IMR-90 (cell line): ENCODE data around the gene SBF1. TPM values are rescaled to one million over a fixed set of nuclear protein-coding genes. Genes with fewer than 3 reads are reported as not detected.

Experiments used
- ATAC-seq: fragments of 200-7000 bp; cut with Tn5 transposase; 2 replicates; pipeline ENCODE4 v1.9.1; 2020; ENCODE audit warnings: low read depth, mild to moderate bottlenecking, moderate library complexity
- BruUV-seq: library from RNA; stranded (reverse); fragments of 400-500 nt; replicated peaks from 2 replicates; lab custom pipeline; 2021; lab: Mats Ljungman, UMichigan
- CTCF ChIA-PET: fragments of 300-600 bp; formaldehyde crosslinking; extraction: SDS; loops from one replicate; lab custom pipeline; 2021; ENCODE audit warnings: antibody characterized with exemption; lab: Yijun Ruan, JAX
- POLR2A ChIA-PET: fragments of 300-600 bp; sonication (Branson Sonifier 250); formaldehyde crosslinking; loops from one replicate; lab custom pipeline; 2022; ENCODE audit warnings: antibody characterized with exemption; ENCODE audit not compliant: unreplicated experiment; lab: Charles Lee
- DNase-seq: peaks from one replicate; pipeline ENCODE4 v3.0.0; 2013
- H2AFZ ChIP-seq: replicated peaks from 2 replicates; pipeline ENCODE3; 2013; ENCODE audit warnings: low read length, mild to moderate bottlenecking; ENCODE audit not compliant: poor library complexity
- H2AK5ac ChIP-seq: 2 replicates; pipeline ENCODE4 v1.6.1; 2013; ENCODE audit warnings: low read depth, low read length, inconsistent platforms
- H2AK9ac ChIP-seq: replicated peaks from 2 replicates; pipeline ENCODE3; 2013; ENCODE audit warnings: mild to moderate bottlenecking, low read depth, low read length, moderate library complexity; ENCODE audit not compliant: poor library complexity
- H2BK120ac ChIP-seq: 2 replicates; pipeline ENCODE4 v1.6.1; 2013; ENCODE audit warnings: low read depth, low read length, inconsistent platforms
- H2BK15ac ChIP-seq: 3 replicates; pipeline ENCODE4 v1.6.1; 2013; ENCODE audit warnings: low read depth, low read length, inconsistent platforms
- H2BK20ac ChIP-seq: 2 replicates; pipeline ENCODE4 v1.6.1; 2013; ENCODE audit warnings: low read depth, mild to moderate bottlenecking, inconsistent platforms, low read length, moderate library complexity
- H2BK5ac ChIP-seq: 2 replicates; pipeline ENCODE4 v1.6.1; 2013; ENCODE audit warnings: mild to moderate bottlenecking, low read depth, low read length, inconsistent platforms; ENCODE audit not compliant: poor library complexity, severe bottlenecking
- H3K14ac ChIP-seq: replicated peaks from 2 replicates; pipeline ENCODE4 v1.6.1; 2013; ENCODE audit warnings: low read depth, low read length, inconsistent platforms
- H3K18ac ChIP-seq: 2 replicates; pipeline ENCODE4 v1.6.1; 2013; ENCODE audit warnings: low read depth, low read length, control low read depth
- H3K23ac ChIP-seq: 2 replicates; pipeline ENCODE4 v1.6.1; 2013; ENCODE audit warnings: low read depth, low read length, inconsistent platforms
- H3K27ac ChIP-seq: 2 replicates; pipeline ENCODE4 v1.5.1; 2013; ENCODE audit warnings: mild to moderate bottlenecking, control low read depth, low read length; ENCODE audit not compliant: insufficient read depth
- H3K27me3 ChIP-seq: 2 replicates; pipeline ENCODE4 v1.6.1; 2013; ENCODE audit warnings: low read length; ENCODE audit not compliant: control insufficient read depth, insufficient read depth
- H3K36me3 ChIP-seq: 2 replicates; pipeline ENCODE4 v1.6.1; 2013; ENCODE audit warnings: low read length, mixed read lengths; ENCODE audit not compliant: control insufficient read depth, insufficient read depth
- H3K4ac ChIP-seq: 2 replicates; pipeline ENCODE4 v1.6.1; 2013; ENCODE audit warnings: low read depth, low read length, inconsistent platforms
- H3K4me1 ChIP-seq: 2 replicates; pipeline ENCODE4 v1.6.1; 2013; ENCODE audit warnings: low read length, mixed read lengths; ENCODE audit not compliant: control insufficient read depth, insufficient read depth
- H3K4me2 ChIP-seq: 2 replicates; pipeline ENCODE4 v1.6.1; 2013; ENCODE audit warnings: low read depth, mild to moderate bottlenecking, control low read depth, low read length, moderate library complexity
- H3K4me3 ChIP-seq: 2 replicates; pipeline ENCODE4 v1.5.1; 2013; ENCODE audit warnings: low read depth, mild to moderate bottlenecking, control low read depth, low read length, moderate library complexity; ENCODE audit not compliant: insufficient read depth
- H3K56ac ChIP-seq: 2 replicates; pipeline ENCODE4 v1.6.1; 2013; ENCODE audit warnings: low read length, inconsistent platforms; ENCODE audit not compliant: insufficient read depth; ENCODE audit errors: extremely low read depth
- H3K79me1 ChIP-seq, 2 experiments: 2 replicates each; pipeline ENCODE4 v1.6.1; 2013; ENCODE audit warnings: low read length in 2 of 2, inconsistent platforms in 1 of 2, low read depth in 1 of 2
- H3K9ac ChIP-seq: 2 replicates; pipeline ENCODE4 v1.6.1; 2013; ENCODE audit warnings: low read depth, low read length, control low read depth
- H3K9me1 ChIP-seq: 2 replicates; pipeline ENCODE4 v1.6.1; 2013; ENCODE audit warnings: low read length, inconsistent platforms; ENCODE audit not compliant: insufficient read depth
- H3K9me3 ChIP-seq: 2 replicates; pipeline ENCODE4 v1.6.1; 2013; ENCODE audit warnings: low read length; ENCODE audit not compliant: control insufficient read depth, insufficient read depth
- H4K20me1 ChIP-seq: 2 replicates; pipeline ENCODE4 v1.6.1; 2013; ENCODE audit warnings: low read length, inconsistent platforms; ENCODE audit not compliant: insufficient read depth
- H4K5ac ChIP-seq: 2 replicates; pipeline ENCODE4 v1.6.1; 2013; ENCODE audit warnings: mild to moderate bottlenecking, low read depth, low read length, control low read depth
- H4K8ac ChIP-seq, 2 experiments: 2 replicates each; pipeline ENCODE4 v1.6.1; 2013; ENCODE audit warnings: low read depth in 2 of 2, low read length in 2 of 2, control low read depth in 1 of 2, inconsistent platforms in 1 of 2
- H4K91ac ChIP-seq: 2 replicates; pipeline ENCODE4 v1.6.1; 2013; ENCODE audit warnings: low read depth, low read length, inconsistent platforms; ENCODE audit not compliant: insufficient read depth
- BHLHE40 ChIP-seq: fragments of 150-350 bp; IDR thresholded peaks from 2 replicates; pipeline ENCODE4 v1.6.1; 2016; ENCODE audit warnings: mild to moderate bottlenecking, low read depth, low read length
- CHD1 ChIP-seq: IDR thresholded peaks from 2 replicates; pipeline ENCODE4 v1.6.1; 2012; ENCODE audit warnings: low read depth, low read length, improper control_type of control experiment
- CTCF ChIP-seq: conservative IDR thresholded peaks from 2 replicates; pipeline ENCODE4 v1.5.1; 2012; ENCODE audit warnings: mild to moderate bottlenecking, low read depth, low read length, improper control_type of control experiment
- ELK1 ChIP-seq: fragments of 150-350 bp; IDR thresholded peaks from 2 replicates; pipeline ENCODE4 v1.6.1; 2016; ENCODE audit warnings: low read depth, mild to moderate bottlenecking, low read length, moderate library complexity, borderline replicate concordance
- FOS ChIP-seq: fragments of 150-350 bp; IDR thresholded peaks from 2 replicates; pipeline ENCODE4 v1.6.1; 2016; ENCODE audit warnings: low read depth, low read length
- MAFK ChIP-seq: IDR thresholded peaks from 2 replicates; pipeline ENCODE4 v1.6.1; 2012; ENCODE audit warnings: low read depth, low read length, improper control_type of control experiment
- MAZ ChIP-seq: IDR thresholded peaks from 2 replicates; pipeline ENCODE4 v1.6.1; 2012; ENCODE audit warnings: low read depth, mild to moderate bottlenecking, low read length, improper control_type of control experiment, moderate library complexity, borderline replicate concordance
- MXI1 ChIP-seq: IDR thresholded peaks from 2 replicates; pipeline ENCODE4 v1.6.1; 2012; ENCODE audit warnings: low read depth, mild to moderate bottlenecking, low read length, moderate library complexity, borderline replicate concordance
- NFE2L2 ChIP-seq: fragments of 150-350 bp; IDR thresholded peaks from 2 replicates; pipeline ENCODE4 v1.6.1; 2016; ENCODE audit warnings: low read depth, mild to moderate bottlenecking, low read length
- POLR2A ChIP-seq: IDR thresholded peaks from 2 replicates; pipeline ENCODE4 v1.6.1; 2012; ENCODE audit warnings: mild to moderate bottlenecking, low read depth, low read length
- RCOR1 ChIP-seq: IDR thresholded peaks from 2 replicates; pipeline ENCODE4 v1.6.1; 2012; ENCODE audit warnings: mild to moderate bottlenecking, low read length, improper control_type of control experiment; ENCODE audit not compliant: insufficient replicate concordance
- RFX5 ChIP-seq: IDR thresholded peaks from 2 replicates; pipeline ENCODE4 v1.8.0; 2012; ENCODE audit warnings: low read depth, mild to moderate bottlenecking, low read length, moderate library complexity
- USF2 ChIP-seq: fragments of 150-350 bp; IDR thresholded peaks from 2 replicates; pipeline ENCODE4 v1.6.1; 2017; ENCODE audit warnings: mild to moderate bottlenecking, antibody characterized with exemption, low read length, low read depth
- WGBS, 2 experiments: methylation state at CpG; one replicate each; pipeline versions ENCODE4 v1.1.5 to v1.1.7; 2013; ENCODE audit warnings: missing lambda C conversion rate in 2 of 2; ENCODE audit not compliant: insufficient read length in 1 of 2; ENCODE audit errors: extremely low coverage in 2 of 2; 5-methylcytosine and 5-hydroxymethylcytosine counted together
- dilution Hi-C: fragments of 300-500 bp; cut with HindIII; formaldehyde crosslinking; loops from one replicate; pipeline ENCODE4 v1.14.3; 2018; ENCODE audit warnings: low sequenced_read_pairs; ENCODE audit not compliant: unreplicated experiment
- in situ Hi-C: fragments of 300-500 bp; cut with MboI; formaldehyde crosslinking; loops from 3 replicates; pipeline ENCODE4 v1.14.3; 2019; ENCODE audit warnings: low sequenced_read_pairs, inconsistent platforms, mixed read lengths
- intact Hi-C: fragments of 100-400 bp; cut with micrococcal nuclease; formaldehyde crosslinking; loops from 2 replicates; pipeline ENCODE4 v1.10.0; 2022
- polyA plus RNA-seq, 3 experiments: library from polyadenylated mRNA; depleted of rRNA; stranded (reverse); fragments of >200 nt; gene quantifications; 2 replicates each; pipeline ENCODE4 v1.2.3, GENCODE V29; 2012; ENCODE audit warnings: low replicate concordance in 1 of 3
- total RNA-seq: library from RNA; depleted of rRNA; stranded (reverse); fragments of >200 nt; gene quantifications from 2 replicates; pipeline ENCODE4 v1.2.3, GENCODE V29; 2012

SBF1 gene
- total and polyA plus RNA-seq, 2 of the 4 experiments (the other 2 are of a cell fraction): 21.5 to 33.2 TPM

- Histone ChIP-seq H4K91ac (no peak overlapping the region), H3K9me1 (peaks cover 10% of the 10 kb centered on the region; the same call in 1 of the 2 replicates), H2BK20ac (no peak overlapping the region), H2BK15ac (no peak overlapping the region), H3K4ac (no peak overlapping the region), H3K4me1 (peaks cover 12% of the 10 kb centered on the region; the same call in 1 of the 2 replicates), H3K79me1 (peaks cover 15 to 57% of the 10 kb centered on the region in 2 experiments; a peak in 3 of 4 replicates), H3K4me3 (no peak overlapping the region), H3K23ac (no peak overlapping the region), H3K18ac (no peak overlapping the region), H2BK5ac (no peak overlapping the region), H3K27ac (no peak overlapping the region), H4K20me1 (peaks cover 48% of the 10 kb centered on the region), H4K8ac (no peak overlapping the region), H3K27me3 (no peaks in the 10 kb centered on the region), H4K5ac (no peak overlapping the region), H3K4me2 (no peak overlapping the region), H3K56ac (no peak overlapping the region), H2AK5ac (no peak overlapping the region), H2AK9ac (no peak overlapping the region), H2AFZ (no peak overlapping the region), H3K14ac (no peak overlapping the region), H3K9me3 (no peaks in the 10 kb centered on the region), H3K9ac (no peak overlapping the region), H2BK120ac (no peak overlapping the region), H3K36me3 (peaks cover 54% of the 10 kb centered on the region)
- ATAC-seq (no peak), DNase-seq (no peak)
- 87% methylated on average over 6 of the region's 24 CpGs; no CpG with 5 or more reads in 1 of the 2 experiments for WGBS, 2 experiments
- in situ Hi-C loops (no loop called here), dilution Hi-C loops (no loop called here), intact Hi-C loops (no loop called here)
- POLR2A ChIA-PET: no interaction called here
- TF ChIP-seq NFE2L2 (no peak), RFX5 (no peak), MAZ (no peak), USF2 (no peak), CTCF (no peak), CHD1 (no peak), MAFK (no peak), FOS (no peak), POLR2A (no peak), BHLHE40 (no peak), RCOR1 (no peak), MXI1 (no peak), ELK1 (no peak)
- no TSS peak for BruUV-seq
- CTCF ChIA-PET: no interaction called here
These were observed 7.5 kb downstream of the SBF1 start for GRCh38 chr22:50467341-50467740.
